Measurements from ENCODE around the gene COMMD1. TPM values are rescaled to one million over a fixed set of nuclear protein-coding genes. Genes with fewer than 3 reads are reported as not detected.
"Not testable (repeated sequence)": the region's sequence is repeated elsewhere in the genome, so short reads cannot be mapped to it uniquely, and the experiment has no call there.

Gene COMMD1
- total RNA-seq, 1 donor from 2014 or later: 33.0 TPM

- Mint-ChIP-seq H3K27ac (no peak overlapping the region), H3K27me3 (no peaks in the 10 kb centered on the region), H3K9me3 (ENCODE audit: low read depth) (peaks cover 3% of the 10 kb centered on the region), H3K4me1 (ENCODE audit: low read depth) (peaks cover 9% of the 10 kb centered on the region), H3K36me3 (ENCODE audit: insufficient read depth) (peaks cover 4% of the 10 kb centered on the region), H3K4me3 (ENCODE audit: low read depth) (no peak overlapping the region)
- no peak for TF ChIP-seq CTCF (IDR thresholded peaks at IDR 0.05; ENCODE audit: unreplicated experiment)
- no peak for DNase-seq (ENCODE audit: low spot score, unreplicated experiment)
Observed at GRCh38 chr2:62038975-62039771, 133.7 kb downstream of the COMMD1 start.

- H3K36me3 Mint-ChIP-seq (ENCODE audit: insufficient read depth): peaks cover 6% of the 10 kb centered on the region
- H3K4me1 Mint-ChIP-seq (ENCODE audit: low read depth): peaks cover 9% of the 10 kb centered on the region
- H3K4me3 Mint-ChIP-seq (ENCODE audit: low read depth): no peak overlapping the region
- no peaks in the 10 kb centered on the region for H3K27me3 Mint-ChIP-seq
- TF ChIP-seq CTCF (IDR thresholded peaks at IDR 0.05; ENCODE audit: unreplicated experiment): no peak
- H3K27ac Mint-ChIP-seq: no peak overlapping the region
- DNase-seq (ENCODE audit: low spot score, unreplicated experiment): no peak
- peaks cover 7% of the 10 kb centered on the region for H3K9me3 Mint-ChIP-seq (ENCODE audit: low read depth)
Observed at GRCh38 chr2:62040926-62041325, 135.5 kb downstream of the COMMD1 start.

- H3K4me1 Mint-ChIP-seq (ENCODE audit: low read depth); H3K27ac Mint-ChIP-seq; H3K9me3 Mint-ChIP-seq (ENCODE audit: low read depth); H3K27me3 Mint-ChIP-seq; DNase-seq (ENCODE audit: low spot score, unreplicated experiment); H3K36me3 Mint-ChIP-seq (ENCODE audit: insufficient read depth); H3K4me3 Mint-ChIP-seq (ENCODE audit: low read depth): not testable (repeated sequence)
Observed at GRCh38 chr2:62041701-62042385, 136.4 kb downstream of the COMMD1 start.

- H3K36me3 Mint-ChIP-seq (ENCODE audit: insufficient read depth): peaks cover 6% of the 10 kb centered on the region
- DNase-seq (ENCODE audit: low spot score, unreplicated experiment): no peak
- no peaks in the 10 kb centered on the region for H3K4me1 Mint-ChIP-seq (ENCODE audit: low read depth)
- peaks cover 7% of the 10 kb centered on the region for H3K9me3 Mint-ChIP-seq (ENCODE audit: low read depth)
- H3K27me3 Mint-ChIP-seq: no peaks in the 10 kb centered on the region
- no peak overlapping the region for H3K4me3 Mint-ChIP-seq (ENCODE audit: low read depth)
- TF ChIP-seq CTCF (IDR thresholded peaks at IDR 0.05; ENCODE audit: unreplicated experiment): no peak
- no peak overlapping the region for H3K27ac Mint-ChIP-seq
Observed at GRCh38 chr2:62042400-62042799, 136.9 kb downstream of the COMMD1 start.

GRCh38 chr2:62042944-62043343 is 137.5 kb downstream of the COMMD1 start:
- Mint-ChIP-seq H3K4me1 (ENCODE audit: low read depth) (no peaks in the 10 kb centered on the region), H3K27me3 (no peaks in the 10 kb centered on the region), H3K9me3 (ENCODE audit: low read depth) (peaks cover 7% of the 10 kb centered on the region), H3K4me3 (ENCODE audit: low read depth) (no peak overlapping the region), H3K36me3 (ENCODE audit: insufficient read depth) (peaks cover 6% of the 10 kb centered on the region), H3K27ac (no peak overlapping the region)
- no peak for TF ChIP-seq CTCF (IDR thresholded peaks at IDR 0.05; ENCODE audit: unreplicated experiment)
- DNase-seq (ENCODE audit: low spot score, unreplicated experiment): no peak
